NT2/D1 (cell line): ENCODE data around the gene RIPK4.

Source experiments
- DNase-seq: peaks from one replicate; pipeline ENCODE4 v3.0.0-alpha.2; 2011; ENCODE audit warnings: low read depth, low spot score
- H3K27me3 ChIP-seq: 2 replicates; pipeline ENCODE4 v1.6.0; 2011; ENCODE audit warnings: mild to moderate bottlenecking; ENCODE audit not compliant: insufficient read length, insufficient read depth
- H3K36me3 ChIP-seq: 2 replicates; pipeline ENCODE4 v1.6.1; 2011; ENCODE audit warnings: mild to moderate bottlenecking, low read length, mixed read lengths; ENCODE audit not compliant: insufficient read depth, insufficient read length
- H3K4me1 ChIP-seq: 2 replicates; pipeline ENCODE4 v1.5.1; 2011; ENCODE audit not compliant: insufficient read depth, insufficient read length
- H3K4me3 ChIP-seq: 2 replicates; pipeline ENCODE4 v1.5.1; 2011; ENCODE audit warnings: low read depth; ENCODE audit not compliant: insufficient read length
- H3K9ac ChIP-seq: 2 replicates; pipeline ENCODE4 v1.6.0; 2011; ENCODE audit warnings: low read depth; ENCODE audit not compliant: insufficient read length
- H3K9me3 ChIP-seq: 2 replicates; pipeline ENCODE4 v1.5.1; 2011; ENCODE audit warnings: mild to moderate bottlenecking, low read length; ENCODE audit not compliant: insufficient read depth
- SUZ12 ChIP-seq: IDR thresholded peaks from 2 replicates; pipeline ENCODE4 v1.6.1; 2011; ENCODE audit not compliant: insufficient read length, insufficient read depth; ENCODE audit errors: extremely low read depth
- YY1 ChIP-seq: IDR thresholded peaks from 2 replicates; pipeline ENCODE4 v1.6.1; 2011; ENCODE audit not compliant: insufficient read length, insufficient read depth
- ZNF274 ChIP-seq: IDR thresholded peaks from 2 replicates; pipeline ENCODE4 v1.6.1; 2011; ENCODE audit warnings: mild to moderate bottlenecking, low read depth, low read length

The RIPK4 gene

GRCh38 chr21:41767606-41768436 is 969 bp upstream of the RIPK4 start:
- H3K4me1 ChIP-seq = peaks cover 20% of the 10 kb centered on the region
- peak overlapping the region; percentile 19 for H3K4me3 ChIP-seq
- peak overlapping the region; percentile 67 for H3K9ac ChIP-seq

GRCh38 chr21:41765973-41766882 is 624 bp downstream of the RIPK4 start:
- H3K9ac ChIP-seq = peak overlapping the region; percentile 47
- no peaks in the 10 kb centered on the region for H3K36me3 ChIP-seq
- H3K27me3 ChIP-seq = peaks cover 83% of the 10 kb centered on the region
- no peak for DNase-seq
- peaks cover 17% of the 10 kb centered on the region for H3K4me1 ChIP-seq
- H3K4me3 ChIP-seq = peak overlapping the region; percentile 69
- no peaks in the 10 kb centered on the region for H3K9me3 ChIP-seq
- no peak for TF ChIP-seq YY1
- TF ChIP-seq ZNF274 = no peak
- TF ChIP-seq SUZ12 = no peak

More at GRCh38 chr21:41767606-41768436, 969 bp upstream of the RIPK4 start:
- TF ChIP-seq SUZ12 (no peak), YY1 (no peak), ZNF274 (no peak)
- Histone ChIP-seq H3K36me3 (no peaks in the 10 kb centered on the region), H3K27me3 (peaks cover 96% of the 10 kb centered on the region), H3K9me3 (no peaks in the 10 kb centered on the region)
- no peak for DNase-seq

GRCh38 chr21:41765420-41765821 is 1.4 kb downstream of the RIPK4 start:
- Histone ChIP-seq H3K9me3 (no peaks in the 10 kb centered on the region), H3K4me1 (peaks cover 22% of the 10 kb centered on the region), H3K36me3 (no peaks in the 10 kb centered on the region), H3K27me3 (peaks cover 78% of the 10 kb centered on the region), H3K4me3 (no peak overlapping the region), H3K9ac (no peak overlapping the region)
- no peak for DNase-seq
- TF ChIP-seq ZNF274 = no peak
- TF ChIP-seq SUZ12 = no peak
- no peak for TF ChIP-seq YY1

GRCh38 chr21:41764558-41765419 is 2.1 kb downstream of the RIPK4 start:
- no peak for DNase-seq
- H3K36me3 ChIP-seq = no peaks in the 10 kb centered on the region
- H3K9ac ChIP-seq = no peak overlapping the region
- peaks cover 22% of the 10 kb centered on the region for H3K4me1 ChIP-seq
- no peaks in the 10 kb centered on the region for H3K9me3 ChIP-seq
- H3K27me3 ChIP-seq = peaks cover 78% of the 10 kb centered on the region
- TF ChIP-seq YY1 (no peak), ZNF274 (no peak), SUZ12 (no peak)
- no peak overlapping the region for H3K4me3 ChIP-seq

- DNase-seq = no peak
- H3K27me3 ChIP-seq = peaks cover 75% of the 10 kb centered on the region
- H3K9me3 ChIP-seq = no peaks in the 10 kb centered on the region
- peaks cover 29% of the 10 kb centered on the region for H3K4me1 ChIP-seq
- H3K9ac ChIP-seq = peak overlapping the region; percentile 34
- no peak overlapping the region for H3K4me3 ChIP-seq
- TF ChIP-seq YY1 (no peak), SUZ12 (no peak), ZNF274 (no peak)
- no peaks in the 10 kb centered on the region for H3K36me3 ChIP-seq
Observed at GRCh38 chr21:41763996-41764395, 2.9 kb downstream of the RIPK4 start.

GRCh38 chr21:41763398-41763931 is 3.4 kb downstream of the RIPK4 start:
- no peak for DNase-seq
- Histone ChIP-seq H3K36me3 (no peaks in the 10 kb centered on the region), H3K4me1 (peaks cover 33% of the 10 kb centered on the region), H3K9me3 (no peaks in the 10 kb centered on the region), H3K4me3 (no peak overlapping the region), H3K9ac (peak overlapping the region; percentile 34), H3K27me3 (peaks cover 70% of the 10 kb centered on the region)
- TF ChIP-seq SUZ12 (no peak), YY1 (no peak), ZNF274 (no peak)
